Measurements from ENCODE around the gene FALEC. TPM values are rescaled to one million over a fixed set of nuclear protein-coding genes. Genes with fewer than 3 reads are reported as not detected.
"Not testable (repeated sequence)": the region's sequence is repeated elsewhere in the genome, so short reads cannot be mapped to it uniquely, and the experiment has no call there.

Gene FALEC
- total RNA-seq, 6 experiments from 2014 or later = not detected

- Histone ChIP-seq H3K27me3 (no peaks in the 10 kb centered on the region), H3K9me3 (no peaks in the 10 kb centered on the region), H3K36me3 (peaks cover 11 to 35% (median 24%) of the 10 kb centered on the region in 4 donors), H3K27ac (peak within 1 kb of the TSS; percentile 96 to 99 (median 99)), H3K4me3 (peak within 1 kb of the TSS; percentile 61 to 99 (median 63)), H3K4me1 (peaks cover 0 to 18% (median 6%) of the 10 kb centered on the region in 4 donors)
- peak; percentile 95 to 96 (median 95) for DNase-seq
- under 1% methylated on average over 38 of the region's 94 CpGs for WGBS (ENCODE audit: insufficient coverage, low coverage, low lambda C conversion rate, missing lambda C conversion rate)
- TF ChIP-seq POLR2A (IDR thresholded peaks at IDR 0.05) (peak; percentile 98), CTCF (IDR thresholded peaks at IDR 0.05) (peak in 1 of 4 donors; percentile 13)
- intact Hi-C loops (cut with DNase I) = loop anchor here in 1 of 2 donors (5.0 kb wide), 1 partner anchor 33 kb away; no protein-coding TSS in a partner anchor
- peak; percentile 80 to 96 (median 84) for ATAC-seq
Measured at GRCh38 chr1:150579110-150579944, 63.8 kb downstream of the FALEC start, which contains the start of gene MCL1. MCL1 (minus strand) TSS chr1:150579610; CDS start chr1:150579530, 80 bp downstream.

- intact Hi-C loops (cut with DNase I) = loop anchor here in 1 of 2 donors (5.0 kb wide), 1 partner anchor 32 kb away; no protein-coding TSS in a partner anchor
- DNase-seq = no peak
- WGBS (ENCODE audit: insufficient coverage, low coverage, low lambda C conversion rate, missing lambda C conversion rate) = 57% methylated on average over 14 of the region's 15 CpGs
- TF ChIP-seq CTCF (IDR thresholded peaks at IDR 0.05) = no peak
- no peak for TF ChIP-seq POLR2A (IDR thresholded peaks at IDR 0.05)
- Histone ChIP-seq H3K4me3 (peak overlapping the region; percentile 61 to 99 (median 63)), H3K4me1 (peaks cover 0 to 10% (median 2%) of the 10 kb centered on the region in 4 donors), H3K27me3 (no peaks in the 10 kb centered on the region), H3K27ac (peak overlapping the region; percentile 95 to 99 (median 99)), H3K9me3 (no peaks in the 10 kb centered on the region), H3K36me3 (peaks cover 8 to 28% (median 22%) of the 10 kb centered on the region in 4 donors)
- peak in 1 of 4 donors; percentile 0 for ATAC-seq
Measured at GRCh38 chr1:150579945-150580642, 64.5 kb downstream of the FALEC start.

GRCh38 chr1:150580966-150581365 is 65.4 kb downstream of the FALEC start:
- H3K27me3 ChIP-seq; H3K9me3 ChIP-seq; intact Hi-C loops (cut with DNase I); ATAC-seq; H3K4me3 ChIP-seq; H3K27ac ChIP-seq; DNase-seq; H3K4me1 ChIP-seq: not testable (repeated sequence)
- WGBS (ENCODE audit: insufficient coverage, low coverage, low lambda C conversion rate, missing lambda C conversion rate) = 82% methylated on average over 1 of the region's 3 CpGs
- H3K36me3 ChIP-seq = peaks cover 0 to 20% (median 17%) of the 10 kb centered on the region in 4 donors

- peaks cover 0 to 15% (median 14%) of the 10 kb centered on the region in 4 donors for H3K36me3 ChIP-seq
- intact Hi-C loops (cut with DNase I); H3K27me3 ChIP-seq; DNase-seq; H3K27ac ChIP-seq; H3K4me3 ChIP-seq; ATAC-seq; H3K4me1 ChIP-seq; H3K9me3 ChIP-seq: not testable (repeated sequence)
- 94% methylated on average over 7 of the region's 7 CpGs for whole genome bisulfite sequencing (ENCODE audit: insufficient coverage, low coverage, low lambda C conversion rate, missing lambda C conversion rate)
Measured at GRCh38 chr1:150581437-150581836, 65.9 kb downstream of the FALEC start.

- WGBS (ENCODE audit: insufficient coverage, low coverage, low lambda C conversion rate, missing lambda C conversion rate) = 94% methylated on average over 14 of the region's 14 CpGs
- H3K4me3 ChIP-seq; H3K9me3 ChIP-seq; ATAC-seq; intact Hi-C loops (cut with DNase I); DNase-seq; H3K36me3 ChIP-seq; H3K27me3 ChIP-seq; H3K27ac ChIP-seq; H3K4me1 ChIP-seq: not testable (repeated sequence)
Measured at GRCh38 chr1:150581962-150582361, 66.4 kb downstream of the FALEC start.

Measured in right lobe of liver (tissue), 6 donors.